GM23338 (cell line): Measurements from ENCODE around the gene GRID1. TPM values are rescaled to one million over a fixed set of nuclear protein-coding genes. Genes with fewer than 3 reads are reported as not detected.

Experiments used
- ATAC-seq: fragments of 200-7000 bp; cut with Tn5 transposase; 3 replicates; pipeline ENCODE4 v1.9.1; 2020
- DNase-seq: peaks from one replicate; pipeline ENCODE4 v3.0.0-alpha.2; 2015; ENCODE audit warnings: low spot score
- H2AFZ ChIP-seq: fragments of 200-600 bp; sonication (generic); 2 replicates; pipeline ENCODE4 v1.8.0; 2016; ENCODE audit warnings: antibody characterized with exemption, mild to moderate bottlenecking, moderate library complexity
- H3F3A ChIP-seq: fragments of 200-600 bp; sonication (generic); replicated peaks from 2 replicates; pipeline ENCODE4 v1.8.0; 2017; ENCODE audit warnings: antibody characterized with exemption, mixed run types, low read depth
- H3K27ac ChIP-seq: fragments of 200-600 bp; sonication (generic); 2 replicates; pipeline ENCODE4 v1.6.1; 2016; ENCODE audit warnings: low read depth
- H3K27me3 ChIP-seq: fragments of 200-600 bp; sonication (generic); 2 replicates; pipeline ENCODE4 v1.8.0; 2016; ENCODE audit warnings: mild to moderate bottlenecking, mixed run types, moderate library complexity; ENCODE audit not compliant: insufficient read depth
- H3K36me3 ChIP-seq: fragments of 200-600 bp; sonication (generic); 2 replicates; pipeline ENCODE4 v1.8.0; 2016; ENCODE audit warnings: mild to moderate bottlenecking; ENCODE audit not compliant: insufficient read depth
- H3K4me1 ChIP-seq: fragments of 200-600 bp; sonication (generic); 2 replicates; pipeline ENCODE4 v1.8.0; 2016; ENCODE audit warnings: mild to moderate bottlenecking, moderate library complexity; ENCODE audit not compliant: insufficient read depth
- H3K4me2 ChIP-seq: fragments of 200-600 bp; sonication (generic); 2 replicates; pipeline ENCODE4 v1.7.1; 2017; ENCODE audit warnings: mixed run types
- H3K4me3 ChIP-seq: fragments of 200-600 bp; sonication (generic); 2 replicates; pipeline ENCODE4 v1.6.1; 2016; ENCODE audit warnings: mixed run types
- H3K79me2 ChIP-seq: fragments of 200-600 bp; sonication (generic); replicated peaks from 2 replicates; pipeline ENCODE4 v1.8.0; 2017; ENCODE audit warnings: mild to moderate bottlenecking; ENCODE audit not compliant: insufficient read depth
- H3K9me2 ChIP-seq: fragments of 200-600 bp; sonication (generic); 2 replicates; pipeline ENCODE4 v1.8.0; 2017; ENCODE audit not compliant: insufficient read depth
- H4K20me1 ChIP-seq: fragments of 200-600 bp; sonication (generic); replicated peaks from 2 replicates; pipeline ENCODE4 v1.8.0; 2017; ENCODE audit warnings: mild to moderate bottlenecking; ENCODE audit not compliant: insufficient read depth
- H3K27ac Mint-ChIP-seq: 2 replicates; pipeline ENCODE4 v1.8.0; 2020; ENCODE audit warnings: inconsistent platforms, mild to moderate bottlenecking, moderate library complexity, mixed read lengths
- H3K27me3 Mint-ChIP-seq: 3 replicates; pipeline ENCODE4 v1.8.0; 2022; ENCODE audit warnings: low read depth, mild to moderate bottlenecking, moderate library complexity, mixed read lengths, inconsistent platforms; ENCODE audit not compliant: insufficient read depth, poor library complexity
- H3K36me3 Mint-ChIP-seq: 3 replicates; pipeline ENCODE4 v1.8.0; 2021; ENCODE audit warnings: low read depth, mild to moderate bottlenecking, inconsistent platforms, moderate library complexity, mixed read lengths
- H3K4me1 Mint-ChIP-seq: 3 replicates; pipeline ENCODE4 v1.8.0; 2020; ENCODE audit warnings: mild to moderate bottlenecking, inconsistent platforms, mixed read lengths
- H3K4me3 Mint-ChIP-seq: 3 replicates; pipeline ENCODE4 v1.8.0; 2021; ENCODE audit warnings: moderate library complexity, mild to moderate bottlenecking, inconsistent platforms, mixed read lengths
- H3K9me3 Mint-ChIP-seq: 3 replicates; pipeline ENCODE4 v1.8.0; 2020; ENCODE audit warnings: moderate library complexity, mild to moderate bottlenecking, inconsistent platforms, mixed read lengths
- CREB1 ChIP-seq: fragments of 250-450 bp; sonication (Bioruptor Pico); IDR thresholded peaks from 2 replicates; pipeline ENCODE4 v1.5.0; 2020; ENCODE audit warnings: low read depth, mild to moderate bottlenecking, moderate library complexity
- EZH2 ChIP-seq: fragments of 200-600 bp; sonication (generic); IDR thresholded peaks from one replicate; pipeline ENCODE4 v1.8.0; 2017; ENCODE audit warnings: antibody characterized with exemption, mild to moderate bottlenecking, low read depth; ENCODE audit not compliant: unreplicated experiment
- EZH2phosphoT487 ChIP-seq: fragments of 200-600 bp; sonication (generic); IDR thresholded peaks from one replicate; pipeline ENCODE4 v1.8.1; 2018; ENCODE audit warnings: antibody characterized with exemption; ENCODE audit not compliant: unreplicated experiment
- JUNB ChIP-seq: IDR thresholded peaks from one replicate; pipeline ENCODE4 v1.6.1; 2016; ENCODE audit warnings: antibody characterized with exemption; ENCODE audit not compliant: unreplicated experiment
- NANOG ChIP-seq: IDR thresholded peaks from 2 replicates; pipeline ENCODE4 v1.6.1; 2016; ENCODE audit warnings: antibody characterized with exemption, borderline replicate concordance
- POLR2AphosphoS5 ChIP-seq: IDR thresholded peaks from 2 replicates; pipeline ENCODE4 v1.6.1; 2016; ENCODE audit warnings: antibody characterized with exemption, low read depth
- STAT1 ChIP-seq: IDR thresholded peaks from one replicate; pipeline ENCODE4 v1.6.1; 2016; ENCODE audit warnings: antibody characterized with exemption; ENCODE audit not compliant: unreplicated experiment
- ZNF114 ChIP-seq: fragments of 250-450 bp; sonication (Bioruptor Pico); IDR thresholded peaks from 2 replicates; pipeline ENCODE4 v1.5.0; 2020; ENCODE audit warnings: mild to moderate bottlenecking, moderate library complexity
- ZNF331 ChIP-seq: fragments of 250-450 bp; sonication (Bioruptor Pico); IDR thresholded peaks from 2 replicates; pipeline ENCODE4 v1.5.0; 2020; ENCODE audit warnings: low read depth, mild to moderate bottlenecking, moderate library complexity
- polyA plus RNA-seq: library from polyadenylated mRNA; unstranded; fragments of >200 nt; fragmentation: Nextera tagmentation; extraction: Ambion mirVana; gene quantifications from 2 replicates; pipeline ENCODE4 v1.2.1, GENCODE V29; 2016
- total RNA-seq: library from RNA; depleted of rRNA; stranded (reverse); fragments of >200 nt; shearing (Covaris generic); gene quantifications from 2 replicates; pipeline ENCODE4 v1.2.3, GENCODE V29; 2014
- TF ChIP-seq, protein P1 (sequence below): fragments of 250-450 bp; sonication (Bioruptor Pico); IDR thresholded peaks from 2 replicates; pipeline ENCODE4 v1.5.0; 2020; ENCODE audit warnings: mild to moderate bottlenecking, moderate library complexity
- TF ChIP-seq, protein P2 (sequence below), 2 experiments: fragments of 200-600 bp in 1 of 2; sonication (generic) in 1 of 2; conservative IDR thresholded peaks; 2 replicates each; pipeline versions ENCODE4 v1.5.1 to v1.6.1; 2016 to 2017; ENCODE audit warnings: antibody characterized with exemption in 2 of 2, low read depth in 2 of 2, mild to moderate bottlenecking in 2 of 2, moderate library complexity in 1 of 2
- TF ChIP-seq, protein P3 (sequence below): IDR thresholded peaks from 2 replicates; pipeline ENCODE4 v1.6.1; 2016; ENCODE audit warnings: antibody characterized with exemption
- TF ChIP-seq, protein P4 (sequence below): IDR thresholded peaks from one replicate; pipeline ENCODE4 v1.6.1; 2018; ENCODE audit warnings: antibody characterized with exemption; ENCODE audit not compliant: unreplicated experiment

Gene GRID1
- total and polyA plus RNA-seq, 2 experiments from 2014 or later = 0.14 to 0.15 TPM

DNA sequence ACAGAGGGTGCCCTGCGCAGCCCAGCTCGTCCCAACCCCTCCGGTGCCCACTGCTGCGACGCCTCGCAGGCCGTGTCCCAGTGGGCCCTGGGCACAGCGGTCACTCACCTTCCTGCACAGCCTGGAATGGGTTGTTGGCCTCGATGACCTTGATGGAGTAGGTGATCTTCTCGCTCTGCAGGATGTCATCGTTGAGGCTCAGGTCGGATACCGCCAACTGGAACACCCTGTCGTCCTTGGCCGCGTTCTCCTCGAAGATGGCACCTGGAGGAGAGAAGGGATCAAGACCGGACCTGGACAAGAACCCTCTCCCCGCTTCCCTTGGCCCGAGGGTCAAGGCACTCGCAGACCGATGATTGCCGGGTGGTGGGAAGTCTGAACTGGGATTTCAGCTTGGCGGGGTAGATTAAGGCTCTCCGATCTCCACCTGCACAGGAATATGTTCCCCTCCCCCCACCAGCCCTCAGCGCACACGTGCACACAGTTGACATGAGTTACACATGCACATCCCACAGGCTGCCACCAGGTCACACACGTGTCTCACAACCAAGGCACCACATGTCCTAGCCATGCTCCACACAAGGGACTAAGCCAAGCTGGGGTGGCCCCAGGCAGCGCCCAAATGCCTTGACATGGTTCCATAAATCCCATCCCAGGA, 2.6 kb downstream of the GRID1 start:
- Histone ChIP-seq H2AFZ (peak overlapping the region; percentile 94), H3K27me3 (peaks cover 90% of the 10 kb centered on the region), H3K27ac (no peak overlapping the region), H3K4me2 (peak overlapping the region; percentile 93), H3K4me3 (peak overlapping the region; percentile 69), H3K79me2 (no peaks in the 10 kb centered on the region), H3K4me1 (peaks cover 22% of the 10 kb centered on the region), H3K9me2 (no peaks in the 10 kb centered on the region), H3K36me3 (no peaks in the 10 kb centered on the region), H4K20me1 (0 out of 2 replicates have a peak, but pooled peaks cover 7% of the 10 kb centered on the region), H3F3A (no peaks in the 10 kb centered on the region)
- Mint-ChIP-seq H3K9me3 (no peaks in the 10 kb centered on the region; the same call in none of the 3 replicates), H3K27ac (no peak overlapping the region), H3K4me3 (peak overlapping the region; percentile 70), H3K27me3 (peaks cover 76% of the 10 kb centered on the region), H3K4me1 (peaks cover 22% of the 10 kb centered on the region), H3K36me3 (no peaks in the 10 kb centered on the region; the same call in 2 of the 3 replicates)
- ATAC-seq = no peak
- no peak for DNase-seq
- TF ChIP-seq ZNF331 (CRISPR knock-in tag) (no peak), STAT1 (no peak), ZNF114 (CRISPR knock-in tag) (no peak), EZH2phosphoT487 (peak; percentile 71), JUNB (no peak), NANOG (no peak), EZH2 (peak; percentile 77), CREB1 (no peak), POLR2AphosphoS5 (no peak)
- TF ChIP-seq, protein P1, sequence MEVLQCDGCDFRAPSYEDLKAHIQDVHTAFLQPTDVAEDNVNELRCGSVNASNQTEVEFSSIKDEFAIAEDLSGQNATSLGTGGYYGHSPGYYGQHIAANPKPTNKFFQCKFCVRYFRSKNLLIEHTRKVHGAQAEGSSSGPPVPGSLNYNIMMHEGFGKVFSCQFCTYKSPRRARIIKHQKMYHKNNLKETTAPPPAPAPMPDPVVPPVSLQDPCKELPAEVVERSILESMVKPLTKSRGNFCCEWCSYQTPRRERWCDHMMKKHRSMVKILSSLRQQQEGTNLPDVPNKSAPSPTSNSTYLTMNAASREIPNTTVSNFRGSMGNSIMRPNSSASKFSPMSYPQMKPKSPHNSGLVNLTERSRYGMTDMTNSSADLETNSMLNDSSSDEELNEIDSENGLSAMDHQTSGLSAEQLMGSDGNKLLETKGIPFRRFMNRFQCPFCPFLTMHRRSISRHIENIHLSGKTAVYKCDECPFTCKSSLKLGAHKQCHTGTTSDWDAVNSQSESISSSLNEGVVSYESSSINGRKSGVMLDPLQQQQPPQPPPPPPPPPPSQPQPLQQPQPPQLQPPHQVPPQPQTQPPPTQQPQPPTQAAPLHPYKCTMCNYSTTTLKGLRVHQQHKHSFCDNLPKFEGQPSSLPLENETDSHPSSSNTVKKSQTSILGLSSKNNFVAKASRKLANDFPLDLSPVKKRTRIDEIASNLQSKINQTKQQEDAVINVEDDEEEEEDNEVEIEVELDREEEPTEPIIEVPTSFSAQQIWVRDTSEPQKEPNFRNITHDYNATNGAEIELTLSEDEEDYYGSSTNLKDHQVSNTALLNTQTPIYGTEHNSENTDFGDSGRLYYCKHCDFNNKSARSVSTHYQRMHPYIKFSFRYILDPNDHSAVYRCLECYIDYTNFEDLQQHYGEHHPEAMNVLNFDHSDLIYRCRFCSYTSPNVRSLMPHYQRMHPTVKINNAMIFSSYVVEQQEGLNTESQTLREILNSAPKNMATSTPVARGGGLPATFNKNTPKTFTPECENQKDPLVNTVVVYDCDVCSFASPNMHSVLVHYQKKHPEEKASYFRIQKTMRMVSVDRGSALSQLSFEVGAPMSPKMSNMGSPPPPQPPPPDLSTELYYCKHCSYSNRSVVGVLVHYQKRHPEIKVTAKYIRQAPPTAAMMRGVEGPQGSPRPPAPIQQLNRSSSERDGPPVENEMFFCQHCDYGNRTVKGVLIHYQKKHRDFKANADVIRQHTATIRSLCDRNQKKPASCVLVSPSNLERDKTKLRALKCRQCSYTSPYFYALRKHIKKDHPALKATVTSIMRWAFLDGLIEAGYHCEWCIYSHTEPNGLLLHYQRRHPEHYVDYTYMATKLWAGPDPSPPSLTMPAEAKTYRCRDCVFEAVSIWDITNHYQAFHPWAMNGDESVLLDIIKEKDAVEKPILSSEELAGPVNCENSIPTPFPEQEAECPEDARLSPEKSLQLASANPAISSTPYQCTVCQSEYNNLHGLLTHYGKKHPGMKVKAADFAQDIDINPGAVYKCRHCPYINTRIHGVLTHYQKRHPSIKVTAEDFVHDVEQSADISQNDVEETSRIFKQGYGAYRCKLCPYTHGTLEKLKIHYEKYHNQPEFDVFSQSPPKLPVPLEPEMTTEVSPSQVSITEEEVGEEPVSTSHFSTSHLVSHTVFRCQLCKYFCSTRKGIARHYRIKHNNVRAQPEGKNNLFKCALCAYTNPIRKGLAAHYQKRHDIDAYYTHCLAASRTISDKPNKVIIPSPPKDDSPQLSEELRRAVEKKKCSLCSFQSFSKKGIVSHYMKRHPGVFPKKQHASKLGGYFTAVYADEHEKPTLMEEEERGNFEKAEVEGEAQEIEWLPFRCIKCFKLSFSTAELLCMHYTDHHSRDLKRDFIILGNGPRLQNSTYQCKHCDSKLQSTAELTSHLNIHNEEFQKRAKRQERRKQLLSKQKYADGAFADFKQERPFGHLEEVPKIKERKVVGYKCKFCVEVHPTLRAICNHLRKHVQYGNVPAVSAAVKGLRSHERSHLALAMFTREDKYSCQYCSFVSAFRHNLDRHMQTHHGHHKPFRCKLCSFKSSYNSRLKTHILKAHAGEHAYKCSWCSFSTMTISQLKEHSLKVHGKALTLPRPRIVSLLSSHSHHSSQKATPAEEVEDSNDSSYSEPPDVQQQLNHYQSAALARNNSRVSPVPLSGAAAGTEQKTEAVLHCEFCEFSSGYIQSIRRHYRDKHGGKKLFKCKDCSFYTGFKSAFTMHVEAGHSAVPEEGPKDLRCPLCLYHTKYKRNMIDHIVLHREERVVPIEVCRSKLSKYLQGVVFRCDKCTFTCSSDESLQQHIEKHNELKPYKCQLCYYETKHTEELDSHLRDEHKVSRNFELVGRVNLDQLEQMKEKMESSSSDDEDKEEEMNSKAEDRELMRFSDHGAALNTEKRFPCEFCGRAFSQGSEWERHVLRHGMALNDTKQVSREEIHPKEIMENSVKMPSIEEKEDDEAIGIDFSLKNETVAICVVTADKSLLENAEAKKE (CRISPR knock-in tag) = no peak
- TF ChIP-seq, protein P2, sequence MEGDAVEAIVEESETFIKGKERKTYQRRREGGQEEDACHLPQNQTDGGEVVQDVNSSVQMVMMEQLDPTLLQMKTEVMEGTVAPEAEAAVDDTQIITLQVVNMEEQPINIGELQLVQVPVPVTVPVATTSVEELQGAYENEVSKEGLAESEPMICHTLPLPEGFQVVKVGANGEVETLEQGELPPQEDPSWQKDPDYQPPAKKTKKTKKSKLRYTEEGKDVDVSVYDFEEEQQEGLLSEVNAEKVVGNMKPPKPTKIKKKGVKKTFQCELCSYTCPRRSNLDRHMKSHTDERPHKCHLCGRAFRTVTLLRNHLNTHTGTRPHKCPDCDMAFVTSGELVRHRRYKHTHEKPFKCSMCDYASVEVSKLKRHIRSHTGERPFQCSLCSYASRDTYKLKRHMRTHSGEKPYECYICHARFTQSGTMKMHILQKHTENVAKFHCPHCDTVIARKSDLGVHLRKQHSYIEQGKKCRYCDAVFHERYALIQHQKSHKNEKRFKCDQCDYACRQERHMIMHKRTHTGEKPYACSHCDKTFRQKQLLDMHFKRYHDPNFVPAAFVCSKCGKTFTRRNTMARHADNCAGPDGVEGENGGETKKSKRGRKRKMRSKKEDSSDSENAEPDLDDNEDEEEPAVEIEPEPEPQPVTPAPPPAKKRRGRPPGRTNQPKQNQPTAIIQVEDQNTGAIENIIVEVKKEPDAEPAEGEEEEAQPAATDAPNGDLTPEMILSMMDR (conservative IDR thresholded peaks at IDR 0.05; ENCODE audit: low read depth in 2 of 2) = no peak
- TF ChIP-seq, protein P3, sequence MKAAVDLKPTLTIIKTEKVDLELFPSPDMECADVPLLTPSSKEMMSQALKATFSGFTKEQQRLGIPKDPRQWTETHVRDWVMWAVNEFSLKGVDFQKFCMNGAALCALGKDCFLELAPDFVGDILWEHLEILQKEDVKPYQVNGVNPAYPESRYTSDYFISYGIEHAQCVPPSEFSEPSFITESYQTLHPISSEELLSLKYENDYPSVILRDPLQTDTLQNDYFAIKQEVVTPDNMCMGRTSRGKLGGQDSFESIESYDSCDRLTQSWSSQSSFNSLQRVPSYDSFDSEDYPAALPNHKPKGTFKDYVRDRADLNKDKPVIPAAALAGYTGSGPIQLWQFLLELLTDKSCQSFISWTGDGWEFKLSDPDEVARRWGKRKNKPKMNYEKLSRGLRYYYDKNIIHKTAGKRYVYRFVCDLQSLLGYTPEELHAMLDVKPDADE = no peak
- TF ChIP-seq, protein P4, sequence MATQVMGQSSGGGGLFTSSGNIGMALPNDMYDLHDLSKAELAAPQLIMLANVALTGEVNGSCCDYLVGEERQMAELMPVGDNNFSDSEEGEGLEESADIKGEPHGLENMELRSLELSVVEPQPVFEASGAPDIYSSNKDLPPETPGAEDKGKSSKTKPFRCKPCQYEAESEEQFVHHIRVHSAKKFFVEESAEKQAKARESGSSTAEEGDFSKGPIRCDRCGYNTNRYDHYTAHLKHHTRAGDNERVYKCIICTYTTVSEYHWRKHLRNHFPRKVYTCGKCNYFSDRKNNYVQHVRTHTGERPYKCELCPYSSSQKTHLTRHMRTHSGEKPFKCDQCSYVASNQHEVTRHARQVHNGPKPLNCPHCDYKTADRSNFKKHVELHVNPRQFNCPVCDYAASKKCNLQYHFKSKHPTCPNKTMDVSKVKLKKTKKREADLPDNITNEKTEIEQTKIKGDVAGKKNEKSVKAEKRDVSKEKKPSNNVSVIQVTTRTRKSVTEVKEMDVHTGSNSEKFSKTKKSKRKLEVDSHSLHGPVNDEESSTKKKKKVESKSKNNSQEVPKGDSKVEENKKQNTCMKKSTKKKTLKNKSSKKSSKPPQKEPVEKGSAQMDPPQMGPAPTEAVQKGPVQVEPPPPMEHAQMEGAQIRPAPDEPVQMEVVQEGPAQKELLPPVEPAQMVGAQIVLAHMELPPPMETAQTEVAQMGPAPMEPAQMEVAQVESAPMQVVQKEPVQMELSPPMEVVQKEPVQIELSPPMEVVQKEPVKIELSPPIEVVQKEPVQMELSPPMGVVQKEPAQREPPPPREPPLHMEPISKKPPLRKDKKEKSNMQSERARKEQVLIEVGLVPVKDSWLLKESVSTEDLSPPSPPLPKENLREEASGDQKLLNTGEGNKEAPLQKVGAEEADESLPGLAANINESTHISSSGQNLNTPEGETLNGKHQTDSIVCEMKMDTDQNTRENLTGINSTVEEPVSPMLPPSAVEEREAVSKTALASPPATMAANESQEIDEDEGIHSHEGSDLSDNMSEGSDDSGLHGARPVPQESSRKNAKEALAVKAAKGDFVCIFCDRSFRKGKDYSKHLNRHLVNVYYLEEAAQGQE = peak; percentile 7
